HepG2 (cell line): ENCODE results near the gene SLC35F4. TPM values are rescaled to one million over a fixed set of nuclear protein-coding genes. Genes with fewer than 3 reads are reported as not detected.

ENCODE experiments used
- ATAC-seq: fragments of 200-7000 bp; cut with Tn5 transposase; 3 replicates; pipeline ENCODE4 v1.9.1; 2020; ENCODE audit warnings: mild to moderate bottlenecking, moderate library complexity
- BruUV-seq: library from RNA; stranded (reverse); fragments of 400-500 nt; replicated peaks from 2 replicates; lab custom pipeline; 2021; lab: Mats Ljungman, UMichigan
- CTCF ChIA-PET: fragments of 300-600 bp; formaldehyde crosslinking; extraction: SDS; loops from one replicate; lab custom pipeline; 2021; ENCODE audit warnings: low total read pairs, inconsistent platforms, low intra/inter-chr PET ratio; lab: Yijun Ruan, JAX
- POLR2A ChIA-PET: fragments of 350-600 bp; sonication (Branson Sonifier 250); formaldehyde crosslinking; loops from one replicate; lab custom pipeline; 2020; ENCODE audit warnings: antibody characterized with exemption, inconsistent platforms; lab: Yijun Ruan, JAX
- DNase-seq: peaks from one replicate; pipeline ENCODE4 v3.0.0-alpha.2; 2015; ENCODE audit warnings: low spot score
- FAIRE-seq: peaks from 3 replicates; lab custom pipeline; 2011; peaks lifted over from hg19 to GRCh38; lab: Jason Lieb, UNC
- H2AFZ ChIP-seq: one replicate; pipeline ENCODE4 v1.6.1; 2011; ENCODE audit warnings: low read length, inconsistent platforms
- H3K27ac ChIP-seq: fragments of 300-600 bp; 3 replicates; pipeline ENCODE4 v1.8.0; 2011; ENCODE audit warnings: mixed run types, mild to moderate bottlenecking, mixed read lengths, low read length, inconsistent platforms; ENCODE audit not compliant: insufficient read depth; ENCODE audit errors: extremely low read length
- H3K27me3 ChIP-seq, 2 experiments: fragments of 200-600 bp in 1 of 2; 2 replicates in 1 of 2; 3 replicates in 1 of 2; pipeline versions ENCODE4 v1.6.0 to v1.8.0; 2011; ENCODE audit warnings: low read length in 2 of 2, mild to moderate bottlenecking in 2 of 2, moderate library complexity in 2 of 2, inconsistent platforms in 1 of 2; ENCODE audit not compliant: insufficient read depth in 2 of 2, control insufficient read depth in 1 of 2
- H3K36me3 ChIP-seq, 2 experiments: fragments of 200-600 bp in 1 of 2; replicated peaks in 1 of 2; 2 replicates in 1 of 2; 3 replicates in 1 of 2; pipeline versions ENCODE4 v1.5.1 to v1.8.0; 2011; ENCODE audit warnings: low read length in 2 of 2, inconsistent platforms in 1 of 2; ENCODE audit not compliant: insufficient read depth in 2 of 2, control insufficient read depth in 1 of 2
- H3K4me1 ChIP-seq: 2 replicates; pipeline ENCODE4 v1.5.1; 2012; ENCODE audit warnings: low read length, inconsistent platforms; ENCODE audit not compliant: insufficient read depth
- H3K4me2 ChIP-seq: 2 replicates; pipeline ENCODE4 v1.6.0; 2011; ENCODE audit warnings: low read depth, low read length, inconsistent platforms
- H3K4me3 ChIP-seq, 3 experiments: fragments of 200-600 bp in 1 of 3; sonication (generic), shearing (Covaris generic) in 1 of 3; replicated peaks in 1 of 3; 2 replicates each; pipeline ENCODE4 v1.5.1; 2011 to 2016; ENCODE audit warnings: low read length in 3 of 3, inconsistent platforms in 2 of 3, low read depth in 2 of 3, mild to moderate bottlenecking in 2 of 3, control low read depth in 1 of 3, mixed read lengths in 1 of 3; ENCODE audit not compliant: insufficient read depth in 1 of 3
- H3K79me2 ChIP-seq: one replicate; pipeline ENCODE4 v1.6.1; 2011; ENCODE audit warnings: low read length, inconsistent platforms; ENCODE audit not compliant: insufficient read depth
- H3K9ac ChIP-seq: 2 replicates; pipeline ENCODE4 v1.6.0; 2011; ENCODE audit warnings: mild to moderate bottlenecking, low read depth, low read length, inconsistent platforms; ENCODE audit not compliant: insufficient read depth
- H3K9me3 ChIP-seq: 2 replicates; pipeline ENCODE4 v1.5.1; 2012; ENCODE audit warnings: mild to moderate bottlenecking, low read length
- H4K20me1 ChIP-seq: 2 replicates; pipeline ENCODE4 v1.6.0; 2011; ENCODE audit warnings: inconsistent platforms, mild to moderate bottlenecking, low read length, moderate library complexity; ENCODE audit not compliant: insufficient read depth
- ARHGAP35 ChIP-seq: sonication (generic); formaldehyde crosslinking; IDR thresholded peaks from 2 replicates; pipeline ENCODE4 v1.9.0; 2022; ENCODE audit warnings: mild to moderate bottlenecking, inconsistent platforms, moderate library complexity, missing genetic modification reagents, borderline replicate concordance
- BRD4 ChIP-seq: sonication (generic); formaldehyde crosslinking; IDR thresholded peaks from 2 replicates; pipeline ENCODE4 v1.4.0; 2020; ENCODE audit warnings: missing genetic modification reagents
- FOXA1 ChIP-seq, 2 experiments: fragments of 450-650 bp in 1 of 2; sonication (generic) in 1 of 2; formaldehyde crosslinking in 1 of 2; IDR thresholded peaks; 2 replicates each; pipeline versions ENCODE4 v1.4.0 to v1.6.1; 2016 to 2020; ENCODE audit warnings: missing genetic modification reagents in 1 of 2
- HNRNPLL ChIP-seq: fragments of 200-400 bp; formaldehyde crosslinking; IDR thresholded peaks from 2 replicates; pipeline ENCODE4 v1.6.1; 2017; ENCODE audit warnings: mild to moderate bottlenecking, low read depth, low read length; ENCODE audit not compliant: poor library complexity, severe bottlenecking
- KAT7 ChIP-seq: IDR thresholded peaks from 2 replicates; pipeline ENCODE4 v1.6.1; 2018; ENCODE audit warnings: borderline replicate concordance, missing compliant biosample characterization
- KLF9 ChIP-seq: IDR thresholded peaks from 2 replicates; pipeline ENCODE4 v1.6.1; 2016; ENCODE audit warnings: low read depth
- MBD4 ChIP-seq: IDR thresholded peaks from 2 replicates; pipeline ENCODE4 v1.6.1; 2012; ENCODE audit warnings: low read length, inconsistent platforms, borderline replicate concordance
- MTF2 ChIP-seq: sonication (generic); formaldehyde crosslinking; IDR thresholded peaks from 2 replicates; pipeline ENCODE4 v1.5.0; 2020; ENCODE audit warnings: missing genetic modification reagents, borderline replicate concordance
- RBM22 ChIP-seq: fragments of 200-400 bp; formaldehyde crosslinking; optimal IDR thresholded peaks from 2 replicates; pipeline ENCODE3; 2017; ENCODE audit warnings: mild to moderate bottlenecking, low read length, moderate library complexity
- ZNF234 ChIP-seq: sonication (generic); formaldehyde crosslinking; conservative IDR thresholded peaks from 2 replicates; pipeline ENCODE4 v1.5.1; 2020; ENCODE audit warnings: mild to moderate bottlenecking, missing genetic modification reagents
- ZNF501 ChIP-seq: sonication (generic); formaldehyde crosslinking; IDR thresholded peaks from 2 replicates; pipeline ENCODE4 v1.5.1; 2020; ENCODE audit warnings: mild to moderate bottlenecking, moderate library complexity, missing genetic modification reagents
- ZNF557 ChIP-seq: sonication (generic); formaldehyde crosslinking; IDR thresholded peaks from 2 replicates; pipeline ENCODE4 v1.4.0; 2020; ENCODE audit warnings: missing genetic modification reagents
- ZNF678 ChIP-seq: sonication (generic); formaldehyde crosslinking; IDR thresholded peaks from 2 replicates; pipeline ENCODE4 v1.4.0; 2020; ENCODE audit warnings: mild to moderate bottlenecking, missing genetic modification reagents
- WGBS: methylation state at CpG from one replicate; pipeline ENCODE4 v1.1.6; 2017; ENCODE audit warnings: low lambda C conversion rate; 5-methylcytosine and 5-hydroxymethylcytosine counted together
- in situ Hi-C: cut with HindIII; loops from 2 replicates; pipeline ENCODE4 v1.10.0; 2017; ENCODE audit warnings: low pct_unique_long_range_greater_than_20kb; ENCODE audit not compliant: extremely low pct_ligation_motif_present
- intact Hi-C: fragments of 100-400 bp; cut with micrococcal nuclease; formaldehyde crosslinking; loops from one replicate; pipeline ENCODE4 v1.10.0; 2022; ENCODE audit not compliant: unreplicated experiment
- polyA plus RNA-seq, 8 experiments: library from polyadenylated mRNA; depleted of rRNA in 3 of 8; stranded (reverse) in 7 of 8; unstranded in 1 of 8; fragments of >200 nt; fragmentation: Illumina TruSeq in 4 of 8; extraction: Trizol in 4 of 8; gene quantifications; 2 replicates each; pipeline versions ENCODE4 v1.2.1 to v1.2.3, GENCODE V29; 2011 to 2016; ENCODE audit warnings: low read depth in 4 of 8, missing spikeins in 1 of 8, mixed read lengths in 1 of 8; ENCODE audit not compliant: insufficient read depth in 1 of 8
- total RNA-seq, 5 experiments: library from RNA; depleted of rRNA; stranded (reverse); fragments of >200 nt; fragmentation: Illumina TruSeq; extraction: Trizol; gene quantifications; 2 replicates each; pipeline ENCODE4 v1.2.3, GENCODE V29; 2016; ENCODE audit warnings: low read depth in 1 of 5
- TF ChIP-seq, protein P1 (sequence below): sonication (generic); formaldehyde crosslinking; IDR thresholded peaks from 2 replicates; pipeline ENCODE4 v1.5.1; 2020; ENCODE audit warnings: missing genetic modification reagents, mild to moderate bottlenecking, borderline replicate concordance
- TF ChIP-seq, protein P2 (sequence below): sonication (generic); formaldehyde crosslinking; IDR thresholded peaks from 2 replicates; pipeline ENCODE4 v1.4.0; 2020; ENCODE audit warnings: missing genetic modification reagents

Gene SLC35F4
- total and polyA plus RNA-seq, 2 of the 13 experiments (the other 11 are each of a cell fraction or from before 2014, with no cell fraction given) = not detected

DNA sequence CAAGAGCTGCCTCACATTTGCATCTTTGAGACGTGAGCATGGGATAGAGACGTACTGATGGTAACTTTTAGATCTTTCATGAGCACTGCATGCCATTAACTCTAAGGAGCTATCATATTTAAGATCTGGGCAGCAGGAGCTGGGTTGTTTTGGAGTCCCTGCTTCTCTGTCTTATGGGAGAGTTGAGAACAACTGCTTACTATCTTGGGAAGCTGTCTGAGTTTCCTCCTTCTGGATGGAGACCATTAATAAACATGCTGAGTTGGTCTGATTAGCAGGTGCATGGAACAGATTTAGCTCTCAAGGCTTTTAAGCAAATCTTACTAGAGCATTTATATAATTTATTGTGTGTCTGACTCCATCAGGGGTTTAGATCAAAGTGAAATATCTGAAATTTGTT lies 252.9 kb downstream of the SLC35F4 start:
- no peaks in the 10 kb centered on the region for H3K9me3 ChIP-seq
- H2AFZ ChIP-seq = no peak overlapping the region
- no peak overlapping the region for H3K4me3 ChIP-seq
- no peak overlapping the region for H3K27ac ChIP-seq
- no peaks in the 10 kb centered on the region for H3K79me2 ChIP-seq
- ChIA-PET CTCF (no interaction called here), POLR2A (no interaction called here)
- no peak for DNase-seq
- intact Hi-C loops = no loop called here
- H3K4me1 ChIP-seq = no peaks in the 10 kb centered on the region
- no peak for FAIRE-seq
- H3K9ac ChIP-seq = no peak overlapping the region
- H3K36me3 ChIP-seq = no peaks in the 10 kb centered on the region
- WGBS = 0% methylated on average over 2 of the region's 2 CpGs
- no peaks in the 10 kb centered on the region; a peak in 1 of 5 replicates for H3K27me3 ChIP-seq
- H3K4me2 ChIP-seq = no peak overlapping the region
- in situ Hi-C loops = no loop called here
- no TSS peak for BruUV-seq
- H4K20me1 ChIP-seq = no peaks in the 10 kb centered on the region
- TF ChIP-seq ZNF557 (CRISPR knock-in tag) (no peak), ZNF678 (no peak), ZNF501 (no peak), KLF9 (CRISPR knock-in tag) (no peak), MTF2 (no peak), HNRNPLL (no peak), KAT7 (CRISPR knock-in tag) (no peak), RBM22 (no peak), ZNF234 (CRISPR knock-in tag) (no peak), BRD4 (CRISPR knock-in tag) (no peak), FOXA1 (IDR thresholded peaks at IDR 0.05) (no peak), FOXA1 (CRISPR knock-in tag; IDR thresholded peaks at IDR 0.05) (no peak), ARHGAP35 (CRISPR knock-in tag) (no peak), MBD4 (no peak)
- TF ChIP-seq, protein P1, sequence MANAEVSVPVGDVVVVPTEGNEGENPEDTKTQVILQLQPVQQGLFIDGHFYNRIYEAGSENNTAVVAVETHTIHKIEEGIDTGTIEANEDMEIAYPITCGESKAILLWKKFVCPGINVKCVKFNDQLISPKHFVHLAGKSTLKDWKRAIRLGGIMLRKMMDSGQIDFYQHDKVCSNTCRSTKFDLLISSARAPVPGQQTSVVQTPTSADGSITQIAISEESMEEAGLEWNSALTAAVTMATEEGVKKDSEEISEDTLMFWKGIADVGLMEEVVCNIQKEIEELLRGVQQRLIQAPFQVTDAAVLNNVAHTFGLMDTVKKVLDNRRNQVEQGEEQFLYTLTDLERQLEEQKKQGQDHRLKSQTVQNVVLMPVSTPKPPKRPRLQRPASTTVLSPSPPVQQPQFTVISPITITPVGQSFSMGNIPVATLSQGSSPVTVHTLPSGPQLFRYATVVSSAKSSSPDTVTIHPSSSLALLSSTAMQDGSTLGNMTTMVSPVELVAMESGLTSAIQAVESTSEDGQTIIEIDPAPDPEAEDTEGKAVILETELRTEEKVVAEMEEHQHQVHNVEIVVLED (CRISPR knock-in tag) = no peak
- TF ChIP-seq, protein P2, sequence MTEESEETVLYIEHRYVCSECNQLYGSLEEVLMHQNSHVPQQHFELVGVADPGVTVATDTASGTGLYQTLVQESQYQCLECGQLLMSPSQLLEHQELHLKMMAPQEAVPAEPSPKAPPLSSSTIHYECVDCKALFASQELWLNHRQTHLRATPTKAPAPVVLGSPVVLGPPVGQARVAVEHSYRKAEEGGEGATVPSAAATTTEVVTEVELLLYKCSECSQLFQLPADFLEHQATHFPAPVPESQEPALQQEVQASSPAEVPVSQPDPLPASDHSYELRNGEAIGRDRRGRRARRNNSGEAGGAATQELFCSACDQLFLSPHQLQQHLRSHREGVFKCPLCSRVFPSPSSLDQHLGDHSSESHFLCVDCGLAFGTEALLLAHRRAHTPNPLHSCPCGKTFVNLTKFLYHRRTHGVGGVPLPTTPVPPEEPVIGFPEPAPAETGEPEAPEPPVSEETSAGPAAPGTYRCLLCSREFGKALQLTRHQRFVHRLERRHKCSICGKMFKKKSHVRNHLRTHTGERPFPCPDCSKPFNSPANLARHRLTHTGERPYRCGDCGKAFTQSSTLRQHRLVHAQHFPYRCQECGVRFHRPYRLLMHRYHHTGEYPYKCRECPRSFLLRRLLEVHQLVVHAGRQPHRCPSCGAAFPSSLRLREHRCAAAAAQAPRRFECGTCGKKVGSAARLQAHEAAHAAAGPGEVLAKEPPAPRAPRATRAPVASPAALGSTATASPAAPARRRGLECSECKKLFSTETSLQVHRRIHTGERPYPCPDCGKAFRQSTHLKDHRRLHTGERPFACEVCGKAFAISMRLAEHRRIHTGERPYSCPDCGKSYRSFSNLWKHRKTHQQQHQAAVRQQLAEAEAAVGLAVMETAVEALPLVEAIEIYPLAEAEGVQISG = no peak
- ATAC-seq = no peak
